HUES6 (cell line): ENCODE data around the gene DDX10.

ENCODE experiments used
- H3K27ac ChIP-seq: 2 replicates; pipeline ENCODE4 v1.7.0; 2013; ENCODE audit warnings: low read depth, mild to moderate bottlenecking, low read length, inconsistent platforms
- H3K27me3 ChIP-seq: 2 replicates; pipeline ENCODE4 v1.6.1; 2013; ENCODE audit warnings: low read length; ENCODE audit not compliant: control insufficient read depth, insufficient read depth
- H3K36me3 ChIP-seq: 2 replicates; pipeline ENCODE4 v1.6.1; 2013; ENCODE audit warnings: low read length; ENCODE audit not compliant: control insufficient read depth, insufficient read depth
- H3K4me1 ChIP-seq: 2 replicates; pipeline ENCODE4 v1.6.1; 2013; ENCODE audit warnings: low read length; ENCODE audit not compliant: control insufficient read depth, insufficient read depth
- H3K4me3 ChIP-seq: 2 replicates; pipeline ENCODE4 v1.5.1; 2013; ENCODE audit warnings: low read depth, low read length
- H3K9ac ChIP-seq: one replicate; pipeline ENCODE4 v1.6.1; 2013; ENCODE audit warnings: mild to moderate bottlenecking, low read length
- H3K9me3 ChIP-seq: 2 replicates; pipeline ENCODE4 v1.6.1; 2013; ENCODE audit warnings: low read depth, low read length; ENCODE audit not compliant: control insufficient read depth, insufficient read depth

The DDX10 gene

DNA sequence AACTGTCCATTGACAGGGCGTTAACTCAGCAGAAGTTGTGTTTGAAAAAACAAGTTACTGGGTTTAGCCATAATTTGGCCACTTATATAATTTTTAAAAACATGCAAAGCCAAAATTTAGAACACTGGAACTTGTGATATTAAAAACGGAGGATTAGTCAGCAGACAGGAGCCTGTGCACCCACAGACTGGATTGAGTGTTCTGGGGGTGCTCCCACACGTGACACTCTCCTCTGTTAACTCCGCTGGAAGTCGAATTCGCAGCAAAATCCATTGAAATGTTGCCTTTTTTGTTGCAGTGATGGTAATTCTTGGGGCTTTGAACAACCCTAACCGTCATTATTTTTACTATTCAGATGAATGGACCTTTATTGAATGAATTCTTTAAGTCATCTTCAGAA, 269.8 kb downstream of the DDX10 start:
- peaks cover 7% of the 10 kb centered on the region; the same call in 1 of the 2 replicates for H3K4me1 ChIP-seq
- no peaks in the 10 kb centered on the region for H3K36me3 ChIP-seq
- H3K4me3 ChIP-seq, result no peak overlapping the region
- no peaks in the 10 kb centered on the region for H3K27me3 ChIP-seq
- no peaks in the 10 kb centered on the region for H3K9me3 ChIP-seq
- H3K9ac ChIP-seq, result no peak overlapping the region
- H3K27ac ChIP-seq, result 0 out of 2 replicates have a peak overlapping the region, but pooled peaks have one; percentile 11

DNA sequence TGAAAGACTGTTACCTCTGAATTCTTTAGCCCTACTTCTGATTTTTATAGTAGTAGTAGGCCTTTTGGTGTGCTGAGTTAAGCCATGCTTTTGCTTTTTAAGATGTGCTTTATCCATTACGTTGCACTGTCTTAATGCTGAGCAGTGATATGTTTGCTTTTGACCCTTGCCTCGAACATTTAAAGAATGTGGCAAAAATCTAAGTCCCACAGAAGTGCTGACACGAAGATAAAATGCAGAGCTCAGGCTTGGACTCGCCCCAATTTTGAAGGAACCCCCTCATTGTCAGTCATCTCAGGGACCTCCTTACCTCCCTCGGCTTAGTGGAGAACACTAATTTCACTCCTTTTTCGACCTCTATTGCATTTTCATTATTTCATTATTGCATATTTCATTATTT, 272.9 kb downstream of the DDX10 start:
- no peak overlapping the region for H3K4me3 ChIP-seq

DNA sequence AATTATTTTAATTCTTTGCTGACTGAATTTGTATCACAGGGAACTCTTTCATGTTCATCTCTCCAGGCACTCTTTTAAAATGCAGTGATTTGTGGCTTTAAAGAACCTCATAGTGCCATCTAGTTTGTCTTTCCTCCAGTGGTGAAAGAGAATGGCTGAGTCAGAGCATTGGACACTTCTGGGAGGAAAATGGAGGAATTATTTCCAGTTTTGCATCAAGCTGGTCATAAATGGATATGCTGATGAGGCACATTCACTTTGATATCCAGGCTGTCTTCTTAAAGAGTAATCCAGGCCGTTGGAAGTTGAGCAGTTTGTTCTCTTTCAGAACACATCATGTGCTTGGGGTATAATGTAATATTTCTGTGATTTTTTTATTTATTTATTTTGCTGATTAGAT, 273.7 kb downstream of the DDX10 start:
- H3K36me3 ChIP-seq, result peaks cover 11% of the 10 kb centered on the region; the same call in 1 of the 2 replicates

More for the DNA sequence above, 272.9 kb downstream of the DDX10 start:
- Histone ChIP-seq H3K4me1 (peaks cover 7% of the 10 kb centered on the region; the same call in 1 of the 2 replicates), H3K36me3 (peaks cover 11% of the 10 kb centered on the region; the same call in 1 of the 2 replicates), H3K27me3 (no peaks in the 10 kb centered on the region), H3K27ac (no peak overlapping the region), H3K9me3 (no peaks in the 10 kb centered on the region), H3K9ac (no peak overlapping the region)

DNA sequence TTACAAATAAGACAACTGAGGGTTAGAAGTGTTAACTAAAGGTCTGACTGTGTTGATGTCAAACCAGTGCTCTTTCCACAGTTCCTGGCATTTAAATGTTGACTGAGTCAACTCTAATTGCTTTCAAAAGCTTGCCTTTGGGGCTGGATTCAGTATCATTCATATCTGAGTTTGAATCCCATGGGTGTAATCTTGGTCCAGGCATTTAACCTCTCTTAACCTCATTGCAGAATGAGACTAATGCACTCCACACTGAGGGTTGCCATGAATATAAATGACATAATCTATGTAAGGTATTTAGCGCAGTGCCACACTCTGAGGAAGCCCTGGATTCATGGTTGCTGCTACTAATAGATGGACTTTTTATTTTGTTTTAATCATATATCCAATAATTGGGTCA, 274.3 kb downstream of the DDX10 start:
- Histone ChIP-seq H3K9ac (no peak overlapping the region), H3K9me3 (no peaks in the 10 kb centered on the region), H3K4me1 (peaks cover 3% of the 10 kb centered on the region; the same call in 1 of the 2 replicates), H3K36me3 (peaks cover 11% of the 10 kb centered on the region; the same call in 1 of the 2 replicates), H3K27ac (no peak overlapping the region), H3K4me3 (no peak overlapping the region), H3K27me3 (no peaks in the 10 kb centered on the region)

More for the DNA sequence above, 273.7 kb downstream of the DDX10 start:
- Histone ChIP-seq H3K4me3 (no peak overlapping the region), H3K27ac (no peak overlapping the region), H3K9me3 (no peaks in the 10 kb centered on the region), H3K4me1 (peaks cover 7% of the 10 kb centered on the region; the same call in 1 of the 2 replicates), H3K27me3 (no peaks in the 10 kb centered on the region), H3K9ac (no peak overlapping the region)

DNA sequence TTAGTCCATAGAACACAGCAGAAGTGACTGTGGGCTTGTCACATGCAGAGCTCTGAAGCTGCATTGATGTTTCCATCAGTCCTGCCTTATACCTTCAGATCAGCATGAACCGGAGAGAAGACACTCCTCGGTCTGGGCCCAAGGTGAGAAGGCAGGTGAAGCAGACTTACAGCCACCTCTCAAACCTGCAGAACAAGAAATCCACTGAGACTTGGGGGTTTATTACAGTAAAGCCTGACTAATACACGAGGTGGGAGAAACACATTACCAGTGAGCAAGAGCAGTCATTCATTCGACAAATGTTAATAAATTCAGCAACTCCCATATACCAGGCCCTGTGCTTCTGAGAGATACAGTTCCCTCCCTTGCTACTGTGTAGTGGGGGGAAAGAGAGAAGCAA, 279.0 kb downstream of the DDX10 start:
- H3K27me3 ChIP-seq, result no peaks in the 10 kb centered on the region
- H3K9me3 ChIP-seq, result peaks cover 6% of the 10 kb centered on the region; the same call in 1 of the 2 replicates
- H3K27ac ChIP-seq, result no peak overlapping the region
- no peak overlapping the region for H3K9ac ChIP-seq
- H3K36me3 ChIP-seq, result peaks cover 11% of the 10 kb centered on the region
- H3K4me3 ChIP-seq, result no peak overlapping the region
- no peaks in the 10 kb centered on the region for H3K4me1 ChIP-seq

DNA sequence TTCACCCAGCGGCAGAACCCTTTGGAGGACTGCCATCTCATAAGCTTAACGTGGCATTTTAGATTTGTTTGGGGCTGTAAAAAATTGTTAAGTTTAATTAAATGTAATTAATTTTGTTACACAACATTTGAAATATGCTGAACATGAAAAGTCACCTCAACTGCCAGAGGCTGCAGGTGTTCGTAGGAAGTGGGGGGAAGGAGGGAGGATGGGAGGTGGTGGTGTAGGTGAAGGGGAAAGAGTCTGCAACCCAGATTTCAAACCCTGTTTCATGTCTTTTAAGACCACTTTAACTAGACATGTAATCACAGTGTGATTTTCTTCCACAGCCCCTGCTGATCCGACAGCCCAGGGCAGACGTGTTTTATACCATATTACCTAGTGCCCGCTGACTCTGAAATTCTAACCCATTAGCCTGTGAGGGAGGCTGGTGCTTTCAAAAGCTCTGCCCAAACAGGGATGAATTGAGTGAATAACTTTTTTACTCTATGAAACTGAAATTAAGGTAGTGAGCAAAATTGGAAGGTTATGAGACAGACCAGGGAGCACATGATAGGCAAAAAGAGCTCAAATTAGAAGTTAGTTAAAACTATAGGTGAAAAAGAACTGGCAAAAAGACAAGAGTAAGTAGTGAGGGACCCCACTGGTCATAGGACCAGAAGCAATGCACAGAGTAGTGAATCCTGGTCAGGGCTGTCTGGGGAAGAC, 279.8 kb downstream of the DDX10 start:
- Histone ChIP-seq H3K9ac (no peak overlapping the region), H3K4me3 (no peak overlapping the region), H3K27me3 (no peaks in the 10 kb centered on the region), H3K9me3 (peaks cover 6% of the 10 kb centered on the region; the same call in 1 of the 2 replicates), H3K4me1 (no peaks in the 10 kb centered on the region), H3K27ac (no peak overlapping the region), H3K36me3 (peaks cover 11% of the 10 kb centered on the region)

DNA sequence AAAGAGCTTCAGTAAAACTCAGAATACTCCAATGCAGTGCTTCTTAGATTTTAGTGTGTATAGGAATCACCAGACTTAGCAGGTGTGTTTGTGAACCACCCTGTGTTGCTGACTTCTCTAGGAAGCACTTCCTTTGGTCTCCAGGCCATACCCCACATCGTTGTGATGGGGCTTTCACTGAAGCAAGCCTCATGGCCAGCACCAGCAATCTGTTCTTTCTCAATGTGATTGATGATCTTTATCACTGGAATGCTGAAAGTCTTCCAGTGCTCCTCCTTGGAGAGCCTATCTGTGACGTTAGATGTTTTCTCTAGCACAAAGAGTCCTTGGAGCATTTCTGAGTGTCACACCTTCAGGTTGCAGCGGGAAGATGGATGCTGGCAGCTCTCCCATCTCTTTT, 280.5 kb downstream of the DDX10 start:
- no peaks in the 10 kb centered on the region for H3K4me1 ChIP-seq
- no peak overlapping the region for H3K4me3 ChIP-seq
- peaks cover 8% of the 10 kb centered on the region for H3K36me3 ChIP-seq
- H3K9ac ChIP-seq, result no peak overlapping the region
- H3K9me3 ChIP-seq, result peaks cover 6% of the 10 kb centered on the region; the same call in 1 of the 2 replicates
- H3K27me3 ChIP-seq, result no peaks in the 10 kb centered on the region
- H3K27ac ChIP-seq, result no peak overlapping the region

DNA sequence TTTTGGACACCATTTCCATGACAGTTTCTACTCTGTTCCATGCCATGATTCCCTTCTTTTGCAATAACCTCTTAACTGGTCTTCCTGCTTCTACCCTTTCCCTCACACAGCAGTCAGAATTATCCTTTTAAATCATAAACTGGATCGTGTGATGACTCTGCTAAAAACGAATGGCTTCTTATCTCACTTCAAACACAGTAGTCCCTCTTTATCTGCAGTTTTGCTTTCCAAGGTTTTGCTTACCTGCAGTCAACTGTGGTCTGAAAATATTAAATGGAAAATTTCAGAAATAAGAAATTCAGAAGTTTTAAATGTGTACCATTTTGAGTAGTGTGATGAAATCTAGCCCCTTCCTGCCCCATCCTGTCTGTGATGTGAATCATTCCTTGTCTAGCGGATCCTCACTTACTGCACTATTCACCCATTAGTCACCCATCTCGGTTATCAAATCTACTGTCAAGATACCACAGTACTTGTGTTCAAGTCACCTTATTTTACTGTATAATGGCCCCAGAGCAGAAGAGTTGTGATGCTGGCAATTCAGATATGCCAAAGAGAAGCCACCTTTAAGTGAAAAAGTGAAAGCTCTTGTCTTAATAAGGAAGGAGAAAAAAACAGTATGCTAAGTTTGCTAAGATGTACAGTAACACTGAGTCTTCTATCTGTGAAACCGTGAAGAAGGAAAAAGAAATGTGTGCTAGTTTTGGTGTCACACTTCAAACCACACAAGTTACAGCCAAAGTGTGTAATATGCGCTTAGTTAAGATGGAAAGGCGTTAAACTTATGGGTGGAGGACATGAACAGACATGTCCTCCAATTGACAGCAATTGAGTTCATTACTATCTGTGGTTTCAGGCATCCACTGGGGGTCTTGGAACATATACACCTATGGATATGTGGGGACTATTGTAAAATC, 283.0 kb downstream of the DDX10 start:
- no peaks in the 10 kb centered on the region for H3K27me3 ChIP-seq
- H3K4me3 ChIP-seq, result no peak overlapping the region
- H3K27ac ChIP-seq, result no peak overlapping the region
- H3K4me1 ChIP-seq, result no peaks in the 10 kb centered on the region
- H3K36me3 ChIP-seq, result no peaks in the 10 kb centered on the region; the same call in none of the 2 replicates
- H3K9me3 ChIP-seq, result peaks cover 6% of the 10 kb centered on the region; the same call in 1 of the 2 replicates
- H3K9ac ChIP-seq, result no peak overlapping the region

DNA sequence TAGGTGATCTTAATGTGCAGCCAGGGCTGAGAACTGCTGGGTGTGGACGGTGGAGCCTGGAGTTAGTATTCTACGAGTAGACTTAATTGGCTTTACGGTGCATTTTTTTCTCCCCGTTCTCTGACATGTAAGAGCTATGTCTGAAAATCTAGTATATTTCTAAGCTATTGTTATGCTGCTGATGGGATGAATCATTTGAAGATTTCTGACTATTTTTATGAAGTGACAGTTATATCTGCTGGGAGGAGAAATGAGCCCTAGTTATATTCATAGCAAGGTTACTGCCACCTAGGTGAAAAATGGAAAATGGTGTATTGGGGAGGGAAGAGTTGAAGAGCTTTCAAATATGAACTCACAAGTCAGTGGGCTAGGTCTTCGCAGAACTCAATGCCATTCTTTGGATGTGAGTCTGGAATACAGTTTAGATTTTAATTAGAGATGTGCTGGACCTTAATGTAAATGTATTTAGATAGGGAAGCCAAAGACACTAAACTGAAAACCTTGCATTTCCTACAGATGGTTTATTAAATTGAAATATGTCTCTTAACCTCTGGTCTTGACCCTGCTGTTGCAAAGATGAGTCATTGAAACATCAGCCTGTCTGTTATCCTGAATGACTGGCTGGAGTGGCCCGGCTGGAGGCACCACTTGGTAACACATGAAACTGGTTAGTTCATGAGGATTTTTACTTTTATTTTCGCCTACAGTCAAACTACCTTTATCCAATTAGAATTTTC, 293.7 kb downstream of the DDX10 start:
- H3K27me3 ChIP-seq, result no peaks in the 10 kb centered on the region
- no peaks in the 10 kb centered on the region for H3K36me3 ChIP-seq
- no peaks in the 10 kb centered on the region for H3K9me3 ChIP-seq
- no peak overlapping the region for H3K4me3 ChIP-seq
- peaks cover 36% of the 10 kb centered on the region for H3K4me1 ChIP-seq
- no peak overlapping the region for H3K9ac ChIP-seq
- no peak overlapping the region for H3K27ac ChIP-seq

DNA sequence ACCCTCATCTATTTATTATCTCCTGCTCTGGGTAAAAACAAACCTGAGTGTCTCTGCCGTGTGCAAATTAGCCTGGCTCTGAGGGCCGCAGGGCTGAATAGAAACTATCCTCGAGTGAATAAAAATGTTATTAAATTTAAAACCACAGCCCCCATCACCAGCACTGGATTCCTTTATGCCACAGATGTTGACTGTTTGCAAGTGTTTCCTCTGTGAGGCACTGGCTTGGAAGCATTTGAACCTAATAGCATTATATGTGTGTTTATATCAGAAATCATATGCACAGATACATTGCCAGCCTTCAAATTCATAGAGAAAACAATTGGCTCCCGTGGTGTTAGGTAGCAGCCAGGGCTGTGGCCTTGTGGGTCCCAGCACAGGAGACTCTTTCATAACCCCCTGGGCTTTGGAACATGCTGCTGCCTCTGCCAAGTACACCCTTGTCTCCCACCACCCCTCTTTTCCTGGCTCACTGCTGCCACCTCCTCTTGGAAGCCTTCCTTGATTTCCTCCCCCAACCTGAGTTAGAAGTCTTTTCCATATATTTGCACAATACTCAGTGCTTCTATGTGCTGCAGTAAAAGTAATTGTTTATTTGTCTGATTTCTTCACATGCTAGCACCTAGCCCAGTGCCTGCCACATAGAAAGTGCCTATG, 294.4 kb downstream of the DDX10 start:
- Histone ChIP-seq H3K9ac (no peak overlapping the region), H3K9me3 (no peaks in the 10 kb centered on the region), H3K4me1 (peaks cover 36% of the 10 kb centered on the region), H3K4me3 (no peak overlapping the region), H3K36me3 (no peaks in the 10 kb centered on the region), H3K27me3 (no peaks in the 10 kb centered on the region), H3K27ac (no peak overlapping the region)
